K562 (cell line): Measurements from ENCODE around the gene PEDS1. TPM values are rescaled to one million over a fixed set of nuclear protein-coding genes. Genes with fewer than 3 reads are reported as not detected.

Experiments used
- ATAC-seq: fragments of 200-7000 bp; cut with Tn5 transposase; 3 replicates; pipeline ENCODE4 v1.9.1; 2020; ENCODE audit warnings: moderate library complexity
- BruUV-seq: library from RNA; stranded (reverse); fragments of 400-500 nt; replicated peaks from 2 replicates; lab custom pipeline; 2021; lab: Mats Ljungman, UMichigan
- CTCF ChIA-PET: fragments of 300-600 bp; formaldehyde crosslinking; extraction: SDS; loops from one replicate; lab custom pipeline; 2021; ENCODE audit warnings: low intra/inter-chr PET ratio; lab: Yijun Ruan, JAX
- POLR2A ChIA-PET: fragments of 300-600, 350-650 bp; sonication (Branson Sonifier 250); formaldehyde crosslinking; extraction: SDS; loops from one replicate; lab custom pipeline; 2021; ENCODE audit warnings: antibody characterized with exemption, inconsistent platforms; lab: Yijun Ruan, JAX
- DNase-seq, 4 experiments: peaks; one replicate each; pipeline versions ENCODE4 v3.0.0 to v3.0.0-alpha.2; 2011 to 2018; ENCODE audit warnings: low spot score in 3 of 4, mixed read lengths in 3 of 4; ENCODE audit errors: extremely low read depth in 1 of 4
- FAIRE-seq: peaks from 2 replicates; lab custom pipeline; 2011; peaks lifted over from hg19 to GRCh38; lab: Jason Lieb, UNC
- H2AFZ ChIP-seq: 2 replicates; pipeline ENCODE4 v1.6.0; 2011; ENCODE audit warnings: low read depth, low read length, control low read depth, inconsistent platforms
- H3K27ac ChIP-seq: fragments of 200-600 bp; 3 replicates; pipeline ENCODE4 v1.8.0; 2011; ENCODE audit warnings: low read depth, mild to moderate bottlenecking, control low read depth, inconsistent platforms, low read length, moderate library complexity, mixed read lengths; ENCODE audit errors: extremely low read depth
- H3K27me3 ChIP-seq, 2 experiments: fragments of 300-600 bp in 1 of 2; 2 replicates in 1 of 2; 3 replicates in 1 of 2; pipeline versions ENCODE4 v1.6.0 to v1.8.0; 2011; ENCODE audit warnings: inconsistent platforms in 2 of 2, low read length in 2 of 2, mild to moderate bottlenecking in 1 of 2, mixed read lengths in 1 of 2, moderate library complexity in 1 of 2; ENCODE audit not compliant: control insufficient read depth in 2 of 2, insufficient read depth in 2 of 2
- H3K36me3 ChIP-seq: fragments of 300-600 bp; 3 replicates; pipeline ENCODE4 v1.8.0; 2011; ENCODE audit warnings: mild to moderate bottlenecking, low read length, inconsistent platforms; ENCODE audit not compliant: control insufficient read depth, insufficient read depth
- H3K4me1 ChIP-seq, 2 experiments: fragments of 200-600 bp in 1 of 2; replicated peaks in 1 of 2; 2 replicates in 1 of 2; 3 replicates in 1 of 2; pipeline versions ENCODE4 v1.5.1 to v1.8.0; 2011; ENCODE audit warnings: inconsistent platforms in 2 of 2, low read length in 2 of 2, mild to moderate bottlenecking in 1 of 2, mixed read lengths in 1 of 2, moderate library complexity in 1 of 2; ENCODE audit not compliant: control insufficient read depth in 2 of 2, insufficient read depth in 2 of 2
- H3K4me2 ChIP-seq: 2 replicates; pipeline ENCODE4 v1.6.1; 2011; ENCODE audit warnings: low read length, control low read depth, inconsistent platforms, mixed read lengths; ENCODE audit not compliant: insufficient read depth
- H3K4me3 ChIP-seq: fragments of 200-600 bp; sonication (generic), shearing (Covaris generic); 2 replicates; pipeline ENCODE4 v1.5.1; 2016; ENCODE audit warnings: control low read depth, inconsistent platforms
- H3K79me2 ChIP-seq: fragments of 200-600 bp; 3 replicates; pipeline ENCODE4 v1.8.0; 2011; ENCODE audit warnings: low read length, inconsistent platforms; ENCODE audit not compliant: control insufficient read depth, insufficient read depth
- H3K9ac ChIP-seq, 2 experiments: 2 replicates each; pipeline versions ENCODE4 v1.6.0 to v1.6.1; 2011; ENCODE audit warnings: low read depth in 2 of 2, low read length in 2 of 2, control low read depth in 1 of 2, inconsistent platforms in 1 of 2, mild to moderate bottlenecking in 1 of 2, mixed read lengths in 1 of 2; ENCODE audit not compliant: insufficient read depth in 1 of 2
- H3K9me1 ChIP-seq: one replicate; pipeline ENCODE4 v1.6.0; 2011; ENCODE audit warnings: inconsistent platforms, mild to moderate bottlenecking, low read length, moderate library complexity; ENCODE audit not compliant: control insufficient read depth, insufficient read depth
- H3K9me3 ChIP-seq: replicated peaks from 2 replicates; pipeline ENCODE4 v1.5.1; 2011; ENCODE audit warnings: low read depth, low read length, inconsistent platforms; ENCODE audit not compliant: control insufficient read depth, insufficient read depth
- H4K20me1 ChIP-seq: replicated peaks from 2 replicates; pipeline ENCODE4 v1.6.1; 2011; ENCODE audit warnings: low read length, inconsistent platforms, mixed read lengths; ENCODE audit not compliant: control insufficient read depth, insufficient read depth
- ASH1L ChIP-seq: fragments of 450-650 bp; IDR thresholded peaks from 2 replicates; pipeline ENCODE4 v1.6.1; 2018; ENCODE audit warnings: borderline replicate concordance, mild to moderate bottlenecking, low read depth; ENCODE audit not compliant: partially characterized antibody
- ATF7 ChIP-seq: fragments of 450-650 bp; IDR thresholded peaks from 2 replicates; pipeline ENCODE4 v1.7.1; 2014; ENCODE audit warnings: mild to moderate bottlenecking, moderate library complexity
- CBFA2T2 ChIP-seq: fragments of 450-650 bp; conservative IDR thresholded peaks from 2 replicates; pipeline ENCODE4 v1.6.1; 2017; ENCODE audit warnings: mild to moderate bottlenecking
- GABPA ChIP-seq: fragments of 200-800 bp; sonication (Bioruptor generic); conservative IDR thresholded peaks from 2 replicates; pipeline ENCODE4 v1.6.1; 2016; ENCODE audit warnings: low read depth, missing genetic modification characterization, missing compliant biosample characterization
- GTF2E2 ChIP-seq: fragments of 200-800 bp; sonication (Bioruptor generic); IDR thresholded peaks from 2 replicates; pipeline ENCODE4 v1.6.1; 2016; ENCODE audit warnings: missing genetic modification characterization, missing compliant biosample characterization
- HNRNPL ChIP-seq: fragments of 200-400 bp; formaldehyde crosslinking; IDR thresholded peaks from 2 replicates; pipeline ENCODE4 v1.6.1; 2017; ENCODE audit warnings: low read depth, mild to moderate bottlenecking, low read length
- SMC3 ChIP-seq: conservative IDR thresholded peaks from 2 replicates; pipeline ENCODE4 v1.6.1; 2011; ENCODE audit warnings: low read depth, low read length, improper control_type of control experiment; ENCODE audit not compliant: insufficient read depth
- ZNF165 ChIP-seq: fragments of 250-450 bp; sonication (Bioruptor Pico); IDR thresholded peaks from 2 replicates; pipeline ENCODE4 v1.4.0; 2020; ENCODE audit warnings: borderline replicate concordance
- ZNF407 ChIP-seq: fragments of 450-650 bp; IDR thresholded peaks from 2 replicates; pipeline ENCODE4 v1.6.1; 2016; ENCODE audit warnings: low read depth
- ZNF444 ChIP-seq: fragments of 250-450 bp; sonication (Bioruptor Pico); IDR thresholded peaks from 2 replicates; pipeline ENCODE4 v1.4.0; 2020; ENCODE audit warnings: mild to moderate bottlenecking, moderate library complexity
- WGBS: fragments of 100-300 bp; shearing (Covaris generic); methylation state at CpG from one replicate; pipeline ENCODE4 v1.1.6; 2016; ENCODE audit warnings: low coverage, mixed read lengths; ENCODE audit not compliant: insufficient coverage; ENCODE audit errors: missing lambda C conversion rate; 5-methylcytosine and 5-hydroxymethylcytosine counted together
- in situ Hi-C: fragments of 300-500 bp; cut with MboI; formaldehyde crosslinking; loops from 4 replicates; pipeline ENCODE4 v1.15.0; 2018; ENCODE audit warnings: inconsistent platforms, mixed read lengths
- intact Hi-C: fragments of 100-400 bp; cut with micrococcal nuclease; formaldehyde crosslinking; loops from 2 replicates; pipeline ENCODE4 v1.14.2; 2022
- polyA plus RNA-seq, 8 experiments: library from polyadenylated mRNA; depleted of rRNA in 4 of 8; stranded (reverse) in 5 of 8; unstranded in 3 of 8; fragments of >200 nt; fragmentation: Nextera tagmentation in 2 of 8; fragmentation: Illumina TruSeq in 1 of 8; extraction: Ambion mirVana in 2 of 8; extraction: Trizol in 1 of 8; gene quantifications; 2 replicates each; pipeline versions ENCODE4 v1.2.1 to v1.2.3, GENCODE V29; 2011 to 2014; ENCODE audit warnings: inconsistent platforms in 1 of 8, missing spikeins in 1 of 8
- total RNA-seq, 7 experiments: library from RNA; depleted of rRNA in 6 of 7; stranded (reverse); fragments of >200 nt in 6 of 7; fragmentation: Illumina TruSeq in 2 of 7; extraction: Trizol in 2 of 7; gene quantifications; 2 replicates each; pipeline versions ENCODE4 v1.2.1 to v1.2.3, GENCODE V29; 2011 to 2021; ENCODE audit warnings: low replicate concordance in 1 of 7

Gene PEDS1
- total and polyA plus RNA-seq, 9 of the 15 experiments (the other 6 are each of a cell fraction or from before 2014, with no cell fraction given) = 2.9 to 38.5 (median 24.2) TPM

GRCh38 chr20:50112512-50113419 lies 40.8 kb downstream of the PEDS1 start, which contains the start of gene UBE2V1:
Gene UBE2V1, minus strand, starts transcription at chr20:50113150. Its CDS starts 22 bp downstream, at chr20:50113128.
- peaks cover 29 to 59% of the 10 kb centered on the region in 2 experiments for H3K4me1 ChIP-seq
- DNase-seq (peak; percentile 93 to 97 (median 96)), ATAC-seq (peak; percentile 88), FAIRE-seq (no peak)
- POLR2A ChIA-PET = interaction anchor here (0.6 to 5.5 kb wide), 6 partner anchors 10 to 632 kb away, joined by 3 to 51 read pairs (median 4); no protein-coding TSS in a partner anchor
- in situ Hi-C loops = no loop called here
- H3K4me2 ChIP-seq = peak within 1 kb of the TSS; percentile 98
- H3K9ac ChIP-seq = peak within 1 kb of the TSS; percentile 85 to 97
- no peaks in the 10 kb centered on the region for H3K27me3 ChIP-seq
- H4K20me1 ChIP-seq = peaks cover 44% of the 10 kb centered on the region
- no TSS peak for BruUV-seq
- under 1% methylated on average over 30 of the region's 70 CpGs for WGBS
- H3K4me3 ChIP-seq = peak within 1 kb of the TSS; percentile 100
- H3K79me2 ChIP-seq = peaks cover 72% of the 10 kb centered on the region
- no peaks in the 10 kb centered on the region for H3K9me3 ChIP-seq
- H3K9me1 ChIP-seq = peaks cover 11% of the 10 kb centered on the region
- intact Hi-C loops = loop anchor here (2.0 to 5.0 kb wide), 2 partner anchors 40 to 55 kb away; partner anchors contain the start of gene PEDS1
- H3K36me3 ChIP-seq = peaks cover 32% of the 10 kb centered on the region
- H3K27ac ChIP-seq = peak within 1 kb of the TSS; percentile 92
- peak within 1 kb of the TSS; percentile 91 for H2AFZ ChIP-seq
- CTCF ChIA-PET = no interaction called here
- TF ChIP-seq GTF2E2 (tag) = peak; percentile 66; the same call in 1 of the 2 replicates
- TF ChIP-seq ZNF407 = no peak
- TF ChIP-seq GABPA (tag) = peak; percentile 66
- no peak for TF ChIP-seq HNRNPL
- TF ChIP-seq ZNF444 (CRISPR knock-in tag) = no peak
- no peak for TF ChIP-seq SMC3
- TF ChIP-seq ZNF165 (CRISPR knock-in tag) = no peak
- no peak for TF ChIP-seq ASH1L
- TF ChIP-seq CBFA2T2 = no peak
- TF ChIP-seq ATF7 = peak; percentile 46; the same call in 1 of the 2 replicates
